Glomerular endothelial cell (primary cell): ENCODE data around the gene LPP. TPM values are rescaled to one million over a fixed set of nuclear protein-coding genes. Genes with fewer than 3 reads are reported as not detected.

ENCODE experiments used
- DNase-seq: peaks from one replicate; pipeline ENCODE4 v3.0.0-alpha.2; 2011; ENCODE audit warnings: low read depth, low spot score; ENCODE audit errors: extremely low read depth
- total RNA-seq: library from RNA; depleted of rRNA; stranded (reverse); fragments of >200 nt; gene quantifications from 2 replicates; pipeline ENCODE4 v1.2.3, GENCODE V29; 2015

Gene LPP
- total RNA-seq, 1 donor from 2014 or later: 132 TPM

GRCh38 chr3:188390775-188391443, 237.0 kb downstream of the LPP start:
- DNase-seq: no peak

GRCh38 chr3:188391592-188391991, 237.6 kb downstream of the LPP start:
- no peak for DNase-seq

GRCh38 chr3:188392076-188392475, 238.1 kb downstream of the LPP start:
- DNase-seq: no peak

- no peak for DNase-seq
These were observed 240.7 kb downstream of the LPP start for GRCh38 chr3:188394623-188395022.

- no peak for DNase-seq
These were observed 242.3 kb downstream of the LPP start for GRCh38 chr3:188396251-188396650.

- DNase-seq: no peak
These were observed 242.9 kb downstream of the LPP start for GRCh38 chr3:188396900-188397299.

- DNase-seq: no peak
These were observed 244.1 kb downstream of the LPP start for GRCh38 chr3:188397766-188398705.

GRCh38 chr3:188400494-188401243, 246.7 kb downstream of the LPP start:
- no peak for DNase-seq

GRCh38 chr3:188401244-188401993, 247.5 kb downstream of the LPP start:
- no peak for DNase-seq

GRCh38 chr3:188402229-188402628, 248.3 kb downstream of the LPP start:
- no peak for DNase-seq

- no peak for DNase-seq
These were observed 249.4 kb downstream of the LPP start for GRCh38 chr3:188403404-188403803.

- no peak for DNase-seq
These were observed 250.2 kb downstream of the LPP start for GRCh38 chr3:188404124-188404523.

GRCh38 chr3:188404701-188405100, 250.7 kb downstream of the LPP start:
- DNase-seq: no peak

- DNase-seq: no peak
These were observed 253.4 kb downstream of the LPP start for GRCh38 chr3:188407158-188407880.

GRCh38 chr3:188408831-188409230, 254.9 kb downstream of the LPP start:
- no peak for DNase-seq

GRCh38 chr3:188411750-188412149, 257.8 kb downstream of the LPP start:
- no peak for DNase-seq

- DNase-seq: no peak
These were observed 261.2 kb downstream of the LPP start for GRCh38 chr3:188415196-188415595.

- no peak for DNase-seq
These were observed 262.1 kb downstream of the LPP start for GRCh38 chr3:188416041-188416440.

GRCh38 chr3:188417271-188417696, 263.3 kb downstream of the LPP start:
- no peak for DNase-seq

- DNase-seq: no peak
These were observed 263.8 kb downstream of the LPP start for GRCh38 chr3:188417766-188418165.
